HepG2 (cell line): ENCODE results near the gene TVP23C. TPM values are rescaled to one million over a fixed set of nuclear protein-coding genes. Genes with fewer than 3 reads are reported as not detected.
"Not testable (repeated sequence)": the region's sequence is repeated elsewhere in the genome, so short reads cannot be mapped to it uniquely, and the experiment has no call there.

Source experiments
- ATAC-seq: fragments of 200-7000 bp; cut with Tn5 transposase; 3 replicates; pipeline ENCODE4 v1.9.1; 2020; ENCODE audit warnings: mild to moderate bottlenecking, moderate library complexity
- BruUV-seq: library from RNA; stranded (reverse); fragments of 400-500 nt; replicated peaks from 2 replicates; lab custom pipeline; 2021; lab: Mats Ljungman, UMichigan
- CTCF ChIA-PET: fragments of 300-600 bp; formaldehyde crosslinking; extraction: SDS; loops from one replicate; lab custom pipeline; 2021; ENCODE audit warnings: low total read pairs, inconsistent platforms, low intra/inter-chr PET ratio; lab: Yijun Ruan, JAX
- POLR2A ChIA-PET: fragments of 350-600 bp; sonication (Branson Sonifier 250); formaldehyde crosslinking; loops from one replicate; lab custom pipeline; 2020; ENCODE audit warnings: antibody characterized with exemption, inconsistent platforms; lab: Yijun Ruan, JAX
- DNase-seq: peaks from one replicate; pipeline ENCODE4 v3.0.0-alpha.2; 2015; ENCODE audit warnings: low spot score
- FAIRE-seq: peaks from 3 replicates; lab custom pipeline; 2011; peaks lifted over from hg19 to GRCh38; lab: Jason Lieb, UNC
- H2AFZ ChIP-seq: one replicate; pipeline ENCODE4 v1.6.1; 2011; ENCODE audit warnings: low read length, inconsistent platforms
- H3K27ac ChIP-seq: fragments of 300-600 bp; 3 replicates; pipeline ENCODE4 v1.8.0; 2011; ENCODE audit warnings: mixed run types, mild to moderate bottlenecking, mixed read lengths, low read length, inconsistent platforms; ENCODE audit not compliant: insufficient read depth; ENCODE audit errors: extremely low read length
- H3K27me3 ChIP-seq, 2 experiments: fragments of 200-600 bp in 1 of 2; 2 replicates in 1 of 2; 3 replicates in 1 of 2; pipeline versions ENCODE4 v1.6.0 to v1.8.0; 2011; ENCODE audit warnings: low read length in 2 of 2, mild to moderate bottlenecking in 2 of 2, moderate library complexity in 2 of 2, inconsistent platforms in 1 of 2; ENCODE audit not compliant: insufficient read depth in 2 of 2, control insufficient read depth in 1 of 2
- H3K36me3 ChIP-seq, 2 experiments: fragments of 200-600 bp in 1 of 2; replicated peaks in 1 of 2; 2 replicates in 1 of 2; 3 replicates in 1 of 2; pipeline versions ENCODE4 v1.5.1 to v1.8.0; 2011; ENCODE audit warnings: low read length in 2 of 2, inconsistent platforms in 1 of 2; ENCODE audit not compliant: insufficient read depth in 2 of 2, control insufficient read depth in 1 of 2
- H3K4me1 ChIP-seq: 2 replicates; pipeline ENCODE4 v1.5.1; 2012; ENCODE audit warnings: low read length, inconsistent platforms; ENCODE audit not compliant: insufficient read depth
- H3K4me2 ChIP-seq: 2 replicates; pipeline ENCODE4 v1.6.0; 2011; ENCODE audit warnings: low read depth, low read length, inconsistent platforms
- H3K4me3 ChIP-seq, 3 experiments: fragments of 200-600 bp in 1 of 3; sonication (generic), shearing (Covaris generic) in 1 of 3; replicated peaks in 1 of 3; 2 replicates each; pipeline ENCODE4 v1.5.1; 2011 to 2016; ENCODE audit warnings: low read length in 3 of 3, inconsistent platforms in 2 of 3, low read depth in 2 of 3, mild to moderate bottlenecking in 2 of 3, control low read depth in 1 of 3, mixed read lengths in 1 of 3; ENCODE audit not compliant: insufficient read depth in 1 of 3
- H3K79me2 ChIP-seq: one replicate; pipeline ENCODE4 v1.6.1; 2011; ENCODE audit warnings: low read length, inconsistent platforms; ENCODE audit not compliant: insufficient read depth
- H3K9ac ChIP-seq: 2 replicates; pipeline ENCODE4 v1.6.0; 2011; ENCODE audit warnings: mild to moderate bottlenecking, low read depth, low read length, inconsistent platforms; ENCODE audit not compliant: insufficient read depth
- H3K9me3 ChIP-seq: 2 replicates; pipeline ENCODE4 v1.5.1; 2012; ENCODE audit warnings: mild to moderate bottlenecking, low read length
- H4K20me1 ChIP-seq: 2 replicates; pipeline ENCODE4 v1.6.0; 2011; ENCODE audit warnings: inconsistent platforms, mild to moderate bottlenecking, low read length, moderate library complexity; ENCODE audit not compliant: insufficient read depth
- ERF ChIP-seq: IDR thresholded peaks from 2 replicates; pipeline ENCODE4 v1.6.1; 2018; ENCODE audit warnings: missing biosample characterization, missing genetic modification reagents
- ZNF124 ChIP-seq: sonication (generic); formaldehyde crosslinking; IDR thresholded peaks from 2 replicates; pipeline ENCODE4 v1.4.0; 2020; ENCODE audit warnings: missing genetic modification reagents
- WGBS: methylation state at CpG from one replicate; pipeline ENCODE4 v1.1.6; 2017; ENCODE audit warnings: low lambda C conversion rate; 5-methylcytosine and 5-hydroxymethylcytosine counted together
- in situ Hi-C: cut with HindIII; loops from 2 replicates; pipeline ENCODE4 v1.10.0; 2017; ENCODE audit warnings: low pct_unique_long_range_greater_than_20kb; ENCODE audit not compliant: extremely low pct_ligation_motif_present
- intact Hi-C: fragments of 100-400 bp; cut with micrococcal nuclease; formaldehyde crosslinking; loops from one replicate; pipeline ENCODE4 v1.10.0; 2022; ENCODE audit not compliant: unreplicated experiment
- polyA plus RNA-seq, 8 experiments: library from polyadenylated mRNA; depleted of rRNA in 3 of 8; stranded (reverse) in 7 of 8; unstranded in 1 of 8; fragments of >200 nt; fragmentation: Illumina TruSeq in 4 of 8; extraction: Trizol in 4 of 8; gene quantifications; 2 replicates each; pipeline versions ENCODE4 v1.2.1 to v1.2.3, GENCODE V29; 2011 to 2016; ENCODE audit warnings: low read depth in 4 of 8, missing spikeins in 1 of 8, mixed read lengths in 1 of 8; ENCODE audit not compliant: insufficient read depth in 1 of 8
- total RNA-seq, 5 experiments: library from RNA; depleted of rRNA; stranded (reverse); fragments of >200 nt; fragmentation: Illumina TruSeq; extraction: Trizol; gene quantifications; 2 replicates each; pipeline ENCODE4 v1.2.3, GENCODE V29; 2016; ENCODE audit warnings: low read depth in 1 of 5

TVP23C gene
- total and polyA plus RNA-seq, 2 of the 13 experiments (the other 11 are each of a cell fraction or from before 2014, with no cell fraction given), result 10.4 to 28.2 TPM

- TF ChIP-seq ERF (CRISPR knock-in tag), result 0 out of 2 replicates have a peak, but pooled peaks have one; percentile 6
- 0 out of 2 replicates have a peak, but pooled peaks have one; percentile 7 for TF ChIP-seq ZNF124 (CRISPR knock-in tag)
- H3K9ac ChIP-seq, result peak overlapping the region; percentile 83
- FAIRE-seq, H4K20me1 ChIP-seq, H3K36me3 ChIP-seq, intact Hi-C loops, DNase-seq, H3K27me3 ChIP-seq, in situ Hi-C loops, H2AFZ ChIP-seq, CTCF ChIA-PET, POLR2A ChIA-PET, H3K9me3 ChIP-seq: not testable (repeated sequence)
- peaks cover 24% of the 10 kb centered on the region for H3K79me2 ChIP-seq
- H3K4me1 ChIP-seq, result peaks cover 28% of the 10 kb centered on the region
- peak overlapping the region; percentile 55 for H3K4me2 ChIP-seq
- peak overlapping the region; percentile 72 for H3K27ac ChIP-seq
- WGBS, result 0% methylated on average over 16 of the region's 34 CpGs
- peak overlapping the region; percentile 65 to 76 (median 76); a peak in 5 of 6 replicates for H3K4me3 ChIP-seq
- peak; percentile 81 for ATAC-seq
- TSS peak; percentile 65 for BruUV-seq
Observed at GRCh38 chr17:15562613-15563374, 489 bp downstream of the TVP23C start.

DNA sequence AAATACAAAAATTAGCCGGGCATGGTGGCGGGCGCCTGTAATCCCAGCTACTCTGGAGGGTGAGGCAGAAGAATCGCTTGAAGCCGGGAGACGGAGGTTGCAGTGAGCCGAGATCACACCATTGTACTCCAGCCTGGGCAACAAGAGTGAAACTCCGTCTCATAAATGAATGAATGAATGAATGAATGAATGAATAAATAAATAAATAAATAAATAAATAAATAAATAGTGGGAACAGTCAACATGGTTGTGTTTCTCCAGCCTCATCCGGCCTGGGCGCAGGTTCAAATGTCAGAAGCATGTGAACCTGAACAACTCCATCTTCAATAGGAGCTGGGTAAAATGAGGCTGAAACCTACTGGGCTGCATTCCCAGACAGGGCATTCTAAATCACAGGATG, 1.8 kb downstream of the TVP23C start:
- FAIRE-seq, ATAC-seq, intact Hi-C loops, DNase-seq, H3K4me2 ChIP-seq, H2AFZ ChIP-seq, H3K9me3 ChIP-seq, H3K36me3 ChIP-seq, H3K9ac ChIP-seq, BruUV-seq, H3K4me3 ChIP-seq, CTCF ChIA-PET, in situ Hi-C loops, H3K27me3 ChIP-seq, POLR2A ChIA-PET, H4K20me1 ChIP-seq, H3K27ac ChIP-seq: not testable (repeated sequence)
- Histone ChIP-seq H3K4me1 (peaks cover 28% of the 10 kb centered on the region), H3K79me2 (peaks cover 25% of the 10 kb centered on the region)
- WGBS, result 98% methylated on average over 10 of the region's 10 CpGs

GRCh38 chr17:15558403-15559105, 4.7 kb downstream of the TVP23C start:
- DNase-seq, H3K4me2 ChIP-seq, H3K9ac ChIP-seq, H4K20me1 ChIP-seq, H3K27me3 ChIP-seq, H2AFZ ChIP-seq, H3K36me3 ChIP-seq, FAIRE-seq, in situ Hi-C loops, intact Hi-C loops, BruUV-seq, ATAC-seq, CTCF ChIA-PET, POLR2A ChIA-PET, H3K27ac ChIP-seq, H3K4me3 ChIP-seq, H3K9me3 ChIP-seq: not testable (repeated sequence)
- H3K79me2 ChIP-seq, result peaks cover 26% of the 10 kb centered on the region
- WGBS, result 96% methylated on average over 5 of the region's 5 CpGs
- peaks cover 28% of the 10 kb centered on the region for H3K4me1 ChIP-seq

DNA sequence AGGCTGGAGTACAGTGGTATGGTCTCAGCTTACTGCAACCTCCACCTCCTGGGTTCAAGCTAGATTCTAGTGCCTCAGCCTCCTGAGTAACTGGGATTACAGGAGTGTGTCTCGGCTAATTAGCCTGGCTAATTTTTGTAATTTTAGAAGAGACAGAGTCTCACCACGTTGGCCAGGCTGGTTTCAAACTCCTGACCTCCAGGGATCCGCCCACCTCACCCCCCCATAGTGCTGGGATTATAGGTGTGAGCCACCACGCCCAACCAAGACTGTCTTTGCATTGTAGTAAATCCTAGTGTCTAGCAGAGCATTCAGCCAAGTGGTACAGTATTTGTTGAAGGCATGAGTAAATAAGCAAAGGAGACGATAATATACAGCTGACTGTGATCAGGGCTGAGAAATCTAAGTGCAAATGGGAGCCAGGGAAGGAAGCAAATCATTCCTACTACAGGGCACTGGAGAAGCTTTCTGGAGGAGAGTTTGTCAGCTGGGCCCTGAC, 5.9 kb downstream of the TVP23C start:
- H3K4me2 ChIP-seq, BruUV-seq, H2AFZ ChIP-seq, intact Hi-C loops, POLR2A ChIA-PET, in situ Hi-C loops, H3K27me3 ChIP-seq, H3K9ac ChIP-seq, CTCF ChIA-PET, H3K27ac ChIP-seq, H4K20me1 ChIP-seq, H3K36me3 ChIP-seq, ATAC-seq, H3K4me3 ChIP-seq, FAIRE-seq, H3K9me3 ChIP-seq, DNase-seq: not testable (repeated sequence)
- peaks cover 28% of the 10 kb centered on the region for H3K4me1 ChIP-seq
- peaks cover 24% of the 10 kb centered on the region for H3K79me2 ChIP-seq
- WGBS, result 97% methylated on average over 3 of the region's 5 CpGs
